Uterus (tissue), 2 donors: ENCODE results near the gene FGFBP1.

ENCODE experiments used
- POLR2A ChIP-seq, 2 donors: fragments of 450-650 bp; IDR thresholded peaks; one replicate each; pipeline ENCODE4 v1.6.1; 2016; ENCODE audit warnings: antibody characterized with exemption in 2 of 2, mild to moderate bottlenecking in 1 of 2, moderate library complexity in 1 of 2
- TF ChIP-seq, protein P1 (sequence below), 4 experiments: fragments of 200-600 bp in 2 of 4; fragments of 450-650 bp in 2 of 4; sonication (generic) in 2 of 4; IDR thresholded peaks; one replicate each; pipeline ENCODE4 v1.5.1; 2016 to 2019; ENCODE audit warnings: antibody characterized with exemption in 4 of 4, mild to moderate bottlenecking in 2 of 4, moderate library complexity in 1 of 4

GRCh38 chr4:15938640-15939039, at the start of gene FGFBP1:
- TF ChIP-seq POLR2A (IDR thresholded peaks at IDR 0.05), result no peak
- TF ChIP-seq, protein P1, sequence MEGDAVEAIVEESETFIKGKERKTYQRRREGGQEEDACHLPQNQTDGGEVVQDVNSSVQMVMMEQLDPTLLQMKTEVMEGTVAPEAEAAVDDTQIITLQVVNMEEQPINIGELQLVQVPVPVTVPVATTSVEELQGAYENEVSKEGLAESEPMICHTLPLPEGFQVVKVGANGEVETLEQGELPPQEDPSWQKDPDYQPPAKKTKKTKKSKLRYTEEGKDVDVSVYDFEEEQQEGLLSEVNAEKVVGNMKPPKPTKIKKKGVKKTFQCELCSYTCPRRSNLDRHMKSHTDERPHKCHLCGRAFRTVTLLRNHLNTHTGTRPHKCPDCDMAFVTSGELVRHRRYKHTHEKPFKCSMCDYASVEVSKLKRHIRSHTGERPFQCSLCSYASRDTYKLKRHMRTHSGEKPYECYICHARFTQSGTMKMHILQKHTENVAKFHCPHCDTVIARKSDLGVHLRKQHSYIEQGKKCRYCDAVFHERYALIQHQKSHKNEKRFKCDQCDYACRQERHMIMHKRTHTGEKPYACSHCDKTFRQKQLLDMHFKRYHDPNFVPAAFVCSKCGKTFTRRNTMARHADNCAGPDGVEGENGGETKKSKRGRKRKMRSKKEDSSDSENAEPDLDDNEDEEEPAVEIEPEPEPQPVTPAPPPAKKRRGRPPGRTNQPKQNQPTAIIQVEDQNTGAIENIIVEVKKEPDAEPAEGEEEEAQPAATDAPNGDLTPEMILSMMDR (IDR thresholded peaks at IDR 0.05), result no peak
